A673 (cell line): ENCODE data around the gene SCRN1. TPM values are rescaled to one million over a fixed set of nuclear protein-coding genes. Genes with fewer than 3 reads are reported as not detected.

Experiments
- BruUV-seq: library from RNA; stranded (reverse); fragments of 400-500 nt; replicated peaks from 2 replicates; lab custom pipeline; 2021; lab: Mats Ljungman, UMichigan
- CTCF ChIA-PET: fragments of 300-600 bp; sonication (Branson Sonifier 250); formaldehyde crosslinking; loops from one replicate; lab custom pipeline; 2022; ENCODE audit warnings: antibody characterized with exemption; lab: Charles Lee
- POLR2A ChIA-PET: fragments of 300-600 bp; sonication (Branson Sonifier 250); formaldehyde crosslinking; loops from one replicate; lab custom pipeline; 2022; ENCODE audit warnings: antibody characterized with exemption; ENCODE audit not compliant: low non-redundant PET; lab: Charles Lee
- DNase-seq: peaks from one replicate; pipeline ENCODE4 v3.0.0-alpha.2; 2015; ENCODE audit warnings: low spot score
- H3K27ac ChIP-seq: fragments of 200-600 bp; sonication (generic); 2 replicates; pipeline ENCODE4 v1.5.1; 2016; ENCODE audit warnings: mixed run types, low read depth, mild to moderate bottlenecking, mixed read lengths, antibody characterized with exemption, low read length; ENCODE audit not compliant: poor library complexity, severe bottlenecking
- H3K27me3 ChIP-seq: fragments of 200-600 bp; sonication (generic); replicated peaks from 2 replicates; pipeline ENCODE4 v1.6.1; 2017; ENCODE audit warnings: mixed run types, low read depth, mild to moderate bottlenecking, mixed read lengths, antibody characterized with exemption, low read length; ENCODE audit not compliant: insufficient read depth, poor library complexity
- H3K36me3 ChIP-seq: fragments of 200-600 bp; sonication (generic); 2 replicates; pipeline ENCODE4 v1.6.1; 2016; ENCODE audit warnings: mixed run types, mild to moderate bottlenecking, mixed read lengths, antibody characterized with exemption, low read length; ENCODE audit not compliant: insufficient read depth, poor library complexity, severe bottlenecking
- H3K4me1 ChIP-seq: fragments of 200-600 bp; sonication (generic); 2 replicates; pipeline ENCODE4 v1.6.1; 2017; ENCODE audit warnings: mixed run types, mild to moderate bottlenecking, mixed read lengths, antibody characterized with exemption, low read length; ENCODE audit not compliant: insufficient read depth, poor library complexity, severe bottlenecking
- H3K4me3 ChIP-seq: fragments of 200-600 bp; sonication (generic); 2 replicates; pipeline ENCODE4 v1.5.1; 2016; ENCODE audit warnings: low read depth, mixed run types, mild to moderate bottlenecking, mixed read lengths, low read length; ENCODE audit not compliant: poor library complexity, severe bottlenecking
- H3K9me3 ChIP-seq: fragments of 200-600 bp; sonication (generic); 2 replicates; pipeline ENCODE4 v1.6.1; 2016; ENCODE audit warnings: mixed run types, low read depth, mild to moderate bottlenecking, mixed read lengths, antibody characterized with exemption, low read length; ENCODE audit not compliant: poor library complexity, severe bottlenecking
- CTCF ChIP-seq: fragments of 300-800, 200-600 bp; sonication (generic); conservative IDR thresholded peaks from 2 replicates; pipeline ENCODE4 v1.5.1; 2017; ENCODE audit warnings: low read depth, mild to moderate bottlenecking, antibody characterized with exemption, low read length, moderate library complexity, mixed read lengths
- EZH2 ChIP-seq: fragments of 200-600 bp; sonication (generic); IDR thresholded peaks from 2 replicates; pipeline ENCODE4 v1.6.1; 2017; ENCODE audit warnings: borderline replicate concordance, low read depth, mild to moderate bottlenecking, mixed read lengths, antibody characterized with exemption, low read length; ENCODE audit not compliant: poor library complexity, severe bottlenecking
- intact Hi-C: fragments of 100-400 bp; cut with micrococcal nuclease; formaldehyde crosslinking; loops from one replicate; pipeline ENCODE4 v1.10.0; 2022; ENCODE audit not compliant: unreplicated experiment
- total RNA-seq: library from RNA; stranded (reverse); gene quantifications from 2 replicates; pipeline ENCODE4 v1.2.3, GENCODE V29; 2021

SCRN1 gene
- total RNA-seq, 1 experiment from 2014 or later: 83.9 TPM

GRCh38 chr7:29957521-29958310 lies 31.9 kb downstream of the SCRN1 start:
- no peak overlapping the region for H3K4me3 ChIP-seq
- POLR2A ChIA-PET: no interaction called here
- H3K36me3 ChIP-seq: peaks cover 6% of the 10 kb centered on the region
- BruUV-seq: no TSS peak
- DNase-seq: no peak
- H3K4me1 ChIP-seq: no peaks in the 10 kb centered on the region
- H3K9me3 ChIP-seq: no peaks in the 10 kb centered on the region
- no peaks in the 10 kb centered on the region for H3K27me3 ChIP-seq
- intact Hi-C loops: no loop called here
- no peak for TF ChIP-seq CTCF
- no peak for TF ChIP-seq EZH2
- CTCF ChIA-PET: no interaction called here
- no peak overlapping the region for H3K27ac ChIP-seq

GRCh38 chr7:29956487-29956836 lies 33.1 kb downstream of the SCRN1 start:
- POLR2A ChIA-PET: no interaction called here
- intact Hi-C loops: no loop called here
- H3K4me3 ChIP-seq: no peak overlapping the region
- no peaks in the 10 kb centered on the region for H3K4me1 ChIP-seq
- H3K27me3 ChIP-seq: no peaks in the 10 kb centered on the region
- no peak overlapping the region for H3K27ac ChIP-seq
- H3K36me3 ChIP-seq: peaks cover 12% of the 10 kb centered on the region
- DNase-seq: no peak
- CTCF ChIA-PET: no interaction called here
- no peaks in the 10 kb centered on the region for H3K9me3 ChIP-seq
- BruUV-seq: no TSS peak
- no peak for TF ChIP-seq CTCF
- no peak for TF ChIP-seq EZH2

GRCh38 chr7:29955799-29956486 lies 33.7 kb downstream of the SCRN1 start:
- peaks cover 13% of the 10 kb centered on the region for H3K36me3 ChIP-seq

More at GRCh38 chr7:29955799-29956486, 33.7 kb downstream of the SCRN1 start:
- Histone ChIP-seq H3K4me1 (no peaks in the 10 kb centered on the region), H3K27ac (no peak overlapping the region), H3K27me3 (no peaks in the 10 kb centered on the region), H3K9me3 (no peaks in the 10 kb centered on the region), H3K4me3 (no peak overlapping the region)
- CTCF ChIA-PET: no interaction called here
- intact Hi-C loops: no loop called here
- no peak for TF ChIP-seq CTCF
- no peak for TF ChIP-seq EZH2
- BruUV-seq: no TSS peak
- POLR2A ChIA-PET: no interaction called here
- DNase-seq: no peak
